Measurements from ENCODE around the gene DHRS4L2. TPM values are rescaled to one million over a fixed set of nuclear protein-coding genes. Genes with fewer than 3 reads are reported as not detected.
"Not testable (repeated sequence)": the region's sequence is repeated elsewhere in the genome, so short reads cannot be mapped to it uniquely, and the experiment has no call there.

DHRS4L2 gene
- total and polyA plus RNA-seq, 2 donors (not counting 3 experiments of a cell fraction or from before 2014, with no cell fraction given), result 18.2 to 18.5 TPM

- FAIRE-seq (no peak), DNase-seq (ENCODE audit: low read depth, low spot score) (no peak)
- H3K79me2 ChIP-seq (ENCODE audit: control insufficient read depth, insufficient read depth, low read length), result no peaks in the 10 kb centered on the region
- no peaks in the 10 kb centered on the region for H3K36me3 ChIP-seq (ENCODE audit: control insufficient read depth in 2 of 2, extremely low read depth in 1 of 2, insufficient read depth in 2 of 2, low read length in 2 of 2)
- H3K9ac ChIP-seq (replicated peaks; ENCODE audit: extremely low read depth, insufficient read depth, low read length), result no peak overlapping the region
- H3K27ac ChIP-seq (ENCODE audit: insufficient read depth, low read depth, low read length), result no peak overlapping the region
- no TSS peak for BruUV-seq (replicated peaks)
- intact Hi-C loops (cut with micrococcal nuclease) (no loop called here), dilution Hi-C loops (cut with MboI; ENCODE audit: extremely low pct_ligation_motif_present, low sequenced_read_pairs) (no loop called here)
- no peaks in the 10 kb centered on the region for H3K27me3 ChIP-seq (ENCODE audit: control insufficient read depth in 2 of 2, insufficient read depth in 2 of 2, low read length in 2 of 2)
- no peaks in the 10 kb centered on the region for H3K9me1 ChIP-seq (replicated peaks; ENCODE audit: control insufficient read depth, extremely low read depth, insufficient read depth, low read length)
- H2AFZ ChIP-seq (ENCODE audit: low read depth, low read length), result no peak overlapping the region
- no peaks in the 10 kb centered on the region for H3K9me3 ChIP-seq (replicated peaks; ENCODE audit: control insufficient read depth, insufficient read depth, low read length)
- no peak overlapping the region for H3K4me2 ChIP-seq (ENCODE audit: insufficient read depth, low read length)
- ChIA-PET POLR2A (no interaction called here), CTCF (interaction anchor here (0.9 to 1.2 kb wide), 2 partner anchors 18 to 21 kb away, joined by 3 read pairs; no protein-coding TSS in a partner anchor)
- TF ChIP-seq MYC (IDR thresholded peaks at IDR 0.05; ENCODE audit: low read depth, low read length) (no peak), POLR2AphosphoS5 (IDR thresholded peaks at IDR 0.05; ENCODE audit: insufficient read depth, low read depth, low read length) (no peak), FOS (IDR thresholded peaks at IDR 0.05; ENCODE audit: borderline replicate concordance, insufficient read depth, low read length) (no peak), GATA2 (IDR thresholded peaks at IDR 0.05; ENCODE audit: insufficient read depth, insufficient read length, low read depth, low read length) (no peak)
- H3K4me3 ChIP-seq (replicated peaks in 1 of 3; ENCODE audit: insufficient read depth in 1 of 3, low read depth in 1 of 3, low read length in 3 of 3), result no peak overlapping the region
- H3K4me1 ChIP-seq (ENCODE audit: control insufficient read depth, extremely low read depth, insufficient read depth, low read length), result no peaks in the 10 kb centered on the region
- no peaks in the 10 kb centered on the region for H4K20me1 ChIP-seq (replicated peaks; ENCODE audit: control insufficient read depth, extremely low read depth, insufficient read depth, low read length)
These were observed 37.0 kb upstream of the DHRS4L2 start for GRCh38 chr14:23951590-23952201.

- H3K9ac ChIP-seq (replicated peaks; ENCODE audit: extremely low read depth, insufficient read depth, low read length); H3K9me1 ChIP-seq (replicated peaks; ENCODE audit: control insufficient read depth, extremely low read depth, insufficient read depth, low read length); H3K27me3 ChIP-seq (ENCODE audit: control insufficient read depth in 2 of 2, insufficient read depth in 2 of 2, low read length in 2 of 2); dilution Hi-C loops (cut with MboI; ENCODE audit: extremely low pct_ligation_motif_present, low sequenced_read_pairs); H3K36me3 ChIP-seq (ENCODE audit: control insufficient read depth in 2 of 2, extremely low read depth in 1 of 2, insufficient read depth in 2 of 2, low read length in 2 of 2); DNase-seq (ENCODE audit: low read depth, low spot score); H3K4me1 ChIP-seq (ENCODE audit: control insufficient read depth, extremely low read depth, insufficient read depth, low read length); BruUV-seq (replicated peaks); H3K27ac ChIP-seq (ENCODE audit: insufficient read depth, low read depth, low read length); H3K9me3 ChIP-seq (replicated peaks; ENCODE audit: control insufficient read depth, insufficient read depth, low read length); H4K20me1 ChIP-seq (replicated peaks; ENCODE audit: control insufficient read depth, extremely low read depth, insufficient read depth, low read length); intact Hi-C loops (cut with micrococcal nuclease); FAIRE-seq; H3K79me2 ChIP-seq (ENCODE audit: control insufficient read depth, insufficient read depth, low read length); POLR2A ChIA-PET: not testable (repeated sequence)
- peak overlapping the region; percentile 10 for H3K4me2 ChIP-seq (ENCODE audit: insufficient read depth, low read length)
- H3K4me3 ChIP-seq (replicated peaks in 1 of 3; ENCODE audit: insufficient read depth in 1 of 3, low read depth in 1 of 3, low read length in 3 of 3), result peak overlapping the region; percentile 67 to 80 (median 72)
- H2AFZ ChIP-seq (ENCODE audit: low read depth, low read length), result peak overlapping the region; percentile 95
- CTCF ChIA-PET, result interaction anchor here (0.9 kb wide), 1 partner anchor 43 kb away, joined by 3 read pairs; no protein-coding TSS in a partner anchor
These were observed 35.6 kb upstream of the DHRS4L2 start for GRCh38 chr14:23953116-23953463.
